Left renal pelvis (tissue), 4 donors: ENCODE data around the gene NFATC4. TPM values are rescaled to one million over a fixed set of nuclear protein-coding genes. Genes with fewer than 3 reads are reported as not detected.
A peak's percentile ranks its signal among the peaks of the same experiment; 100 is the strongest.
"Not testable (repeated sequence)": the region's sequence is repeated elsewhere in the genome, so short reads cannot be mapped to it uniquely, and the experiment has no call there.

Experiments used
- DNase-seq, 4 donors: peaks; one replicate each; pipeline ENCODE4 v3.0.0-alpha.2; 2013; ENCODE audit warnings: low read depth in 4 of 4, low spot score in 3 of 4
- polyA plus RNA-seq, 4 donors: library from polyadenylated mRNA; unstranded; fragments of 120-200 nt; gene quantifications; one replicate each; pipeline ENCODE4 v1.2.1, GENCODE V29; 2013; ENCODE audit not compliant: insufficient read length in 4 of 4

The NFATC4 gene
- polyA plus RNA-seq: 100 to 1,000 TPM in 1 of 4 donors, 10 to 100 TPM in 3; 52.5 to 151 (median 78.2) TPM

GRCh38 chr14:24367514-24368211, at the start of gene NFATC4:
Gene NFATC4, plus strand, starts transcription at chr14:24368184. Its CDS starts 157 bp downstream, at chr14:24368341.
- DNase-seq: peak; percentile 83 to 90 (median 88)

GRCh38 chr14:24321212-24321975, 46.6 kb upstream of the NFATC4 start:
- no peak for DNase-seq

- no peak for DNase-seq
Measured at GRCh38 chr14:24322672-24323071, 45.3 kb upstream of the NFATC4 start.

GRCh38 chr14:24323341-24323740, 44.6 kb upstream of the NFATC4 start:
- DNase-seq: no peak

DNA sequence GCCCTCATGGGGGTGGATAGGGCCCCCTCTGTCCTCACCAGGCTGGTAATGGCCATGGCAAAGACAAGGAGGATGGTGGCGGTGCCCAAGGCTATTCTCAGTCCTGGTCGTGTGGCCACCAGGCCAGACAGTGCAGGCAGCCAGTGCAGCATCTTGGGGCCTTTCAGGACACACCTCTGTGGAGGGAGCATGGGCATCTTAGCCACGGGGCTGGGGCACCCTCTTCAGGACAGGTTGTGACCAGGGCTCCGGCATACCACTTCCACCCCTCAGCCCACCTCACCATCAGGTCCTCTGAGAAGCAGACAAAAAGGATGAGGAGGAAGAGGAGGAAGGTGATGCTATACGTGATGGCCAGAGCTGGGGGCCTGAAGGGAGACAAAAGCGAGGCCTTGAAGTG, 44.0 kb upstream of the NFATC4 start:
- DNase-seq: no peak

DNA sequence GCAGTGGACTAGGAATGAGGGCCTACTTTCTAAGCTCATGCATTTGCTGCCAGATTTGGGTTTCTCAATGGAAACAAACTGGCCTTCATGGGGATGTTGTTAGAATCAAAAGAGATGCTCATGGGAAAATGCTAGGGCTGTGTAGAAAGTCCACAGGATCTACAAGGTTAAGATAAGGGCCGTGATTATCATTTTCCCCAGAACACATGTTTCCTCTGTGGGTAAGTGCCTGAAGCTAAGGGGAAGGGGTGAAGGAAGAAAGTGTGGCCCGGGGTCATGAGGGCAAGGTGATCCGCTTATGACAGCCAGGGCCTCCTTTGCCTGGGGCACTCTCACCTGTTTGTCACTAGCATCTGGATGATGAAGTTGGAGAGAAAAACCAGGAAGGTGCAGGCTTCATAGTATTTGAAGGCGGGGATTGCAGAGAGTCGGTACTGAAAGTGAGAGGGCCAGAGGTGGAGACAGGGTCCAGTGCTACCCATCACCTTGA, 42.9 kb upstream of the NFATC4 start:
- DNase-seq: no peak

GRCh38 chr14:24325963-24326362, 42.0 kb upstream of the NFATC4 start:
- no peak for DNase-seq

DNA sequence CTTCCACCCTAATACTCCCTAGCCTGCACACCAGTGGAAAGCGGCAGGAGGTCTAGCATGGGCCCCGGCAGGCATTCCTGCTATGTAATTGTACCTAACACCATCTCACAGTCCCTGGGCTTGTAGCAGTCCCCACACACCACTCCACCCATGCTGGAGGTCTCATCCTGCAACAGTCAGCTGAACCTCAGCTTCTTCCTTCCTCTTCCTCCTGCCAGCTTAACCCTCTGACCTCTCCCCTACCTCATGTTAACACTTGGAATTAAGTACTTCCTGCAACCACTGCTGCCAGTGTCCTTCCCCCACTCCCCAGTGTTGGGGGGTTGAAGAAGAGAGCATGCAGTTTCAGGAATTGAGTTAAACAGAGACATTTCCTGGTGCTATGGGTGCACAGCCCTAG, 40.7 kb upstream of the NFATC4 start:
- DNase-seq: no peak

DNA sequence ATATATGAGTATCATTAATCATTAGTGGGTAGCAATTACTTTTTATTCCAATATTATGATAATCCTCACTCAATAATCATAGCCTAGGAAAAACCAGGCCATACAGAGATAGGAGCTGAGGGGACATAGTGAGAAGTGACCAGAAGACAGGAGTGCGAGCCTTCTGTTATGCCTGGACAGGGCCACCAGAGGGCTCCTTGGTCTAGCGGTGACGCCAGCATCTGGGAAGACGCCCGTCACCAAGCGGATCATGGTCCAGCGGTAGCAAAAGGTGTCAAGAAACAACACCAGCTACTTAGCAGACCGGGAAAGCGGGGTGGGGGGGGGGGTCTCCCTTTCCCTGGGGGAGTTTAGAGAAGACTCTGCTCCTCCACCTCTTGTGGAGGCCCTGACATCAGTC, 40.1 kb upstream of the NFATC4 start:
- not testable (repeated sequence) for DNase-seq

DNA sequence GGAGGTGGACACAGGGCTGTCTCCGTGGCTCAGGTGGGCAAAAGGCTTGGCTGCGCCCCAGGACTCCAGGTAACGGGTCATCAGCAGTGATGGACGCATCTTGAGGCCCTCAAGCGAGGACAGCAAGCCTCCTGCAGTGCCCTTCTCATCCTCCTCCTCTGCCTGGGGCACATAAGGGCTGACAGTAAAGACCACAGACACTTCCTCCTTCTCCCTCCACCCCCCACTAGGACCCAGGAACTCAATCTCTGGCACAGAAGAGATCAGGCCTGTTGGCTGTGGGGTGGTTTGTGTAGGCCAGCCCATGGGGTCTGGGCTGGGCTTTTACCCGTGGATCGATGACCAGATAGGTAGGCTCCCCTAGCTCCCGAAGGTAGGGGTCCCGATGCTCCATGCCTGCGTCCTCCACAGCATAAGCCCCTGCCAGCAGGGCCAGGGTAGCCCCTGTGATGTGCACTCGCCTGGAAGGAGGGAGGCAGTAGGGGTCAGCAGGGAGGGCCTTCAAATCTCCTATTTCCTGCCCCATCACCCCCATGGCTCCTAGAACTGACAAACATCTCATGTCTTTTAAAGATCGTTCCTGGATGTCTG, 38.8 kb upstream of the NFATC4 start:
- DNase-seq: no peak

GRCh38 chr14:24329736-24330135, 38.2 kb upstream of the NFATC4 start:
- no peak for DNase-seq

- DNase-seq: no peak
Measured at GRCh38 chr14:24330973-24331674, 36.9 kb upstream of the NFATC4 start.

DNA sequence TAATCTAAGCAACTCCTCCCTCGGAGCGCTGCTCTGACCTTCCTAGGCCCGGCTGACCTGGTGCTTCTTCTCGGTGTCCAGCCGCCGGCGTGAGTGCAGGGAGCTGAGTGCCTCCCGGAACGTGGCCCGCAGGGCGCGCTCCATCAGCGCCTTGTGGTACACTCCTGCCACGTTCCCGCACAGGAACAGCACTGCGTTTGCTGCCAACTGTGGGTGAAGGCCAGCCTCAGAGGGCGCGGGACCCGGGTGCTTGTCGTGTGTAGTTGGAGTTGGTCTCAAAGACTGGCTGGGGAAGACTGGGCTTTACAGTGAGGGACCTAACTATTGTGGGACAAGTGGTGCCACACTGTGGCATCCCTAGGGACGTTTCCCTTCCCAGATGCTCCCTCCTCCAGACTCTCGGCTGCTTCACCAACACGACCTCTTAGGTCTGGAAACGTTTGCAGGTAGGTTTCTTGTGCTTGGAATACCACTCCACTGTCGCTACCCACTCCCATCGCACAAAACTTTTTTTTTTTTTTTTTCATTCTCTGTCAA, 36.2 kb upstream of the NFATC4 start:
- DNase-seq: no peak

DNA sequence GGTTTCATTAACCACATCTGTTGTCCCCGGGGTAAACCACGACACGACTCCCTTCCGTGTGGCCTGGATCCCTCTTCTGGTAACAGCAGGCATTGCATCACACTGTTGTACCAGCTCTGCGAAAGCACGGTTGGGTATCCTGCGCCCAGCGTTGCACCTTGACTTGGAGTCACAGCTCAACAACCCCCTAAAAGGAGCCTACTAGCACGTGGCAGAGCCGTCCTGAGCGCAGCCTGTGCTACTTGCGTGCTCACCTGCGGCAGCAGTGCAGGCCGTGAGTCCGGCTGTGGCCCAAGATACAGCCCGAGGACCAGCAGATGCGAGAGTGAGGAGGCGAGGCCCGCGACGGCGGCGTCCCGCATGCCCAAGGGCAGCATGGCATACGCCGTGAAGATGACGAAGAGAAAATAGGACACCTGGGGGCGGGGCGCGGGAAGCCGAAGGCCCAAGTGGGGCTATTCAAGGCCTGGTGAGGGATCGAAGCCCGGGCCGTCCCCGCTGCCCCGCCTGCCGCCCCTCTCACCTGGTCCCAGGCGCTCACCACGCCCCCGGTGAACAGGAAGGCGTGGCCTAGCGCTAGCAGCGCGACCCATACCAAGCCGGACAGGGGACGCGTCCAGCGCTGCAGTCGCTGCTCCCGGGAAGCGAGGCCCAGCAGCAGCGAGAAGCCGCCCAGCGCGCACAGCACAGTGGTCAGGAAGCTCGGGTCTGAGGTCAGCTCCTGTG, 35.6 kb upstream of the NFATC4 start:
- DNase-seq: no peak

GRCh38 chr14:24334431-24335291, 33.3 kb upstream of the NFATC4 start, which contains the start of gene ADCY4:
Gene ADCY4, minus strand, starts transcription at chr14:24335071. Its CDS starts 419 bp downstream, at chr14:24334652.
- no peak for DNase-seq

GRCh38 chr14:24335461-24336171, 32.4 kb upstream of the NFATC4 start:
- DNase-seq: no peak

- no peak for DNase-seq
Measured at GRCh38 chr14:24337144-24337823, 30.7 kb upstream of the NFATC4 start.

GRCh38 chr14:24337824-24338175, 30.2 kb upstream of the NFATC4 start:
- no peak for DNase-seq
